ENCODE results near the gene INSL3.
A peak's percentile ranks its signal among the peaks of the same experiment; 100 is the strongest.

INSL3 gene

GRCh38 chr19:17821190-17821589 lies at the start of gene INSL3:
Gene INSL3 (minus strand): TSS chr19:17821519. CDS start chr19:17821506, 13 bp downstream.
- no peak for DNase-seq (ENCODE audit: low read depth, low spot score)

- DNase-seq (ENCODE audit: low read depth, low spot score), result no peak
Observed at GRCh38 chr19:17869114-17869608, 47.8 kb upstream of the INSL3 start.

- no peak for DNase-seq (ENCODE audit: low read depth, low spot score)
Observed at GRCh38 chr19:17868669-17869068, 47.4 kb upstream of the INSL3 start.

- no peak for DNase-seq (ENCODE audit: low read depth, low spot score)
Observed at GRCh38 chr19:17866964-17867486, 45.7 kb upstream of the INSL3 start.

- no peak for DNase-seq (ENCODE audit: low read depth, low spot score)
Observed at GRCh38 chr19:17866312-17866963, 45.1 kb upstream of the INSL3 start.

GRCh38 chr19:17865364-17866311 lies 44.3 kb upstream of the INSL3 start:
- no peak for DNase-seq (ENCODE audit: low read depth, low spot score)

GRCh38 chr19:17863520-17864182 lies 42.3 kb upstream of the INSL3 start:
- no peak for DNase-seq (ENCODE audit: low read depth, low spot score)

GRCh38 chr19:17862711-17863519 lies 41.6 kb upstream of the INSL3 start:
- DNase-seq (ENCODE audit: low read depth, low spot score), result no peak

- no peak for DNase-seq (ENCODE audit: low read depth, low spot score)
Observed at GRCh38 chr19:17861542-17862402, 40.5 kb upstream of the INSL3 start.

- no peak for DNase-seq (ENCODE audit: low read depth, low spot score)
Observed at GRCh38 chr19:17860993-17861360, 39.7 kb upstream of the INSL3 start.

GRCh38 chr19:17860331-17860992 lies 39.1 kb upstream of the INSL3 start:
- no peak for DNase-seq (ENCODE audit: low read depth, low spot score)

GRCh38 chr19:17859533-17860330 lies 38.4 kb upstream of the INSL3 start, which contains the start of gene RPL18A:
Gene RPL18A (plus strand): TSS chr19:17859910. CDS start chr19:17859957, 47 bp downstream.
- DNase-seq (ENCODE audit: low read depth, low spot score), result peak; percentile 95

GRCh38 chr19:17855280-17856152 lies 34.2 kb upstream of the INSL3 start:
- DNase-seq (ENCODE audit: low read depth, low spot score), result peak; percentile 82

GRCh38 chr19:17854061-17854460 lies 32.7 kb upstream of the INSL3 start:
- no peak for DNase-seq (ENCODE audit: low read depth, low spot score)

- no peak for DNase-seq (ENCODE audit: low read depth, low spot score)
Observed at GRCh38 chr19:17848595-17849292, 27.4 kb upstream of the INSL3 start.

- peak; percentile 75 for DNase-seq (ENCODE audit: low read depth, low spot score)
Observed at GRCh38 chr19:17847538-17848366, 26.4 kb upstream of the INSL3 start, which contains the start of gene JAK3. Gene JAK3 (minus strand): TSS chr19:17847982. CDS start chr19:17844417, 3,565 bp downstream.
